ENCODE results near the gene TRIOBP.

The TRIOBP gene

GRCh38 chr22:37746366-37747079 lies 49.7 kb downstream of the TRIOBP start:
- in situ Hi-C loops (cut with MboI; ENCODE audit: low sequenced_read_pairs, unreplicated experiment) = no loop called here
- TF ChIP-seq CTCF (IDR thresholded peaks at IDR 0.05; ENCODE audit: borderline replicate concordance, control extremely low read depth, extremely low read depth, insufficient read depth, missing control alignments) = no peak
- no peak for DNase-seq (ENCODE audit: low spot score)

GRCh38 chr22:37747080-37747714 lies 50.3 kb downstream of the TRIOBP start:
- DNase-seq (ENCODE audit: low spot score) = no peak
- in situ Hi-C loops (cut with MboI; ENCODE audit: low sequenced_read_pairs, unreplicated experiment) = no loop called here
- no peak for TF ChIP-seq CTCF (IDR thresholded peaks at IDR 0.05; ENCODE audit: borderline replicate concordance, control extremely low read depth, extremely low read depth, insufficient read depth, missing control alignments)

GRCh38 chr22:37747715-37748100 lies 50.9 kb downstream of the TRIOBP start:
- no peak for DNase-seq (ENCODE audit: low spot score)
- in situ Hi-C loops (cut with MboI; ENCODE audit: low sequenced_read_pairs, unreplicated experiment) = no loop called here
- TF ChIP-seq CTCF (IDR thresholded peaks at IDR 0.05; ENCODE audit: borderline replicate concordance, control extremely low read depth, extremely low read depth, insufficient read depth, missing control alignments) = no peak

- no peak for DNase-seq (ENCODE audit: low spot score)
- TF ChIP-seq CTCF (IDR thresholded peaks at IDR 0.05; ENCODE audit: borderline replicate concordance, control extremely low read depth, extremely low read depth, insufficient read depth, missing control alignments) = no peak
- in situ Hi-C loops (cut with MboI; ENCODE audit: low sequenced_read_pairs, unreplicated experiment) = no loop called here
Observed at GRCh38 chr22:37748659-37749058, 51.8 kb downstream of the TRIOBP start.

- TF ChIP-seq CTCF (IDR thresholded peaks at IDR 0.05; ENCODE audit: borderline replicate concordance, control extremely low read depth, extremely low read depth, insufficient read depth, missing control alignments) = no peak
- in situ Hi-C loops (cut with MboI; ENCODE audit: low sequenced_read_pairs, unreplicated experiment) = no loop called here
- no peak for DNase-seq (ENCODE audit: low spot score)
Observed at GRCh38 chr22:37749226-37749625, 52.4 kb downstream of the TRIOBP start.

- TF ChIP-seq CTCF (IDR thresholded peaks at IDR 0.05; ENCODE audit: borderline replicate concordance, control extremely low read depth, extremely low read depth, insufficient read depth, missing control alignments) = no peak
- no peak for DNase-seq (ENCODE audit: low spot score)
- in situ Hi-C loops (cut with MboI; ENCODE audit: low sequenced_read_pairs, unreplicated experiment) = no loop called here
Observed at GRCh38 chr22:37749831-37750595, 53.2 kb downstream of the TRIOBP start.
